Progenitor cell of endocrine pancreas (in vitro differentiated cells): ENCODE measurements around the gene CES5A. TPM values are rescaled to one million over a fixed set of nuclear protein-coding genes. Genes with fewer than 3 reads are reported as not detected.

Source experiments
- DNase-seq: peaks from one replicate; pipeline ENCODE4 v3.0.0; 2021; ENCODE audit warnings: low spot score; ENCODE audit not compliant: unreplicated experiment
- H3K27ac Mint-ChIP-seq: 2 replicates; pipeline ENCODE4 v1.8.0; 2021; ENCODE audit warnings: mild to moderate bottlenecking, moderate library complexity, mixed read lengths
- H3K27me3 Mint-ChIP-seq: 2 replicates; pipeline ENCODE4 v1.8.0; 2021; ENCODE audit warnings: mixed read lengths
- H3K36me3 Mint-ChIP-seq: 2 replicates; pipeline ENCODE4 v1.8.0; 2022; ENCODE audit warnings: mixed read lengths; ENCODE audit not compliant: insufficient read depth
- H3K4me1 Mint-ChIP-seq: 2 replicates; pipeline ENCODE4 v1.8.0; 2021; ENCODE audit warnings: low read depth, mixed read lengths
- H3K4me3 Mint-ChIP-seq: 2 replicates; pipeline ENCODE4 v1.8.0; 2021; ENCODE audit warnings: low read depth, mild to moderate bottlenecking, moderate library complexity, mixed read lengths
- H3K9me3 Mint-ChIP-seq: 2 replicates; pipeline ENCODE4 v1.8.0; 2021; ENCODE audit warnings: low read depth, mixed read lengths
- CTCF ChIP-seq: fragments of 200-600 bp; sonication (generic); IDR thresholded peaks from one replicate; pipeline ENCODE4 v1.5.0; 2021; ENCODE audit warnings: antibody characterized with exemption, mild to moderate bottlenecking; ENCODE audit not compliant: unreplicated experiment
- long read RNA-seq: library from polyadenylated mRNA; unstranded; transcript quantifications from one replicate; pipeline ENCODE4 v2.0.0, GENCODE V29; 2020
- total RNA-seq: library from RNA; stranded (reverse); gene quantifications from 2 replicates; pipeline ENCODE4 v1.2.1, GENCODE V29; 2021

CES5A gene, protein sequence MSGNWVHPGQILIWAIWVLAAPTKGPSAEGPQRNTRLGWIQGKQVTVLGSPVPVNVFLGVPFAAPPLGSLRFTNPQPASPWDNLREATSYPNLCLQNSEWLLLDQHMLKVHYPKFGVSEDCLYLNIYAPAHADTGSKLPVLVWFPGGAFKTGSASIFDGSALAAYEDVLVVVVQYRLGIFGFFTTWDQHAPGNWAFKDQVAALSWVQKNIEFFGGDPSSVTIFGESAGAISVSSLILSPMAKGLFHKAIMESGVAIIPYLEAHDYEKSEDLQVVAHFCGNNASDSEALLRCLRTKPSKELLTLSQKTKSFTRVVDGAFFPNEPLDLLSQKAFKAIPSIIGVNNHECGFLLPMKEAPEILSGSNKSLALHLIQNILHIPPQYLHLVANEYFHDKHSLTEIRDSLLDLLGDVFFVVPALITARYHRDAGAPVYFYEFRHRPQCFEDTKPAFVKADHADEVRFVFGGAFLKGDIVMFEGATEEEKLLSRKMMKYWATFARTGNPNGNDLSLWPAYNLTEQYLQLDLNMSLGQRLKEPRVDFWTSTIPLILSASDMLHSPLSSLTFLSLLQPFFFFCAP
- not detected in 2 replicates for total RNA-seq
- long read RNA-seq: 0 reads

DNA sequence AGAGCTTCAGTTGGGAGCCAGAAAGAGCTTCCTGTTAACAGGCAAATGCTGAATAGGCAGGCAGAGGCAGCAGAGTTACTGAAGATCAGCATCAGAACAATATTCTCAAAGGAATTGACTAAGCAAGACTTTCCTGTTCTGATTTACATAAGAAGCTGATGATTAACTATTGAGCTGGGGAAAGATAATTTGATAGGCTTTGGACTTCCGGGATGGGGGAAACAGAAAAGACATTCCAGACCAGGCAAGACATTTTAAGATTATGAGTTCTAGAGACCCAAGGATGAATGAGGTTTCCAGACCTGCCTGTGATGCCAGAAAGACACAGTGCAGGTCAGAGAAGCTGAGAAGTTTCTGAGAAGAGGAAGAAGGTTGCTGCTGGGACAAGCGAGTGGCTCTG, at the start of gene CES5A:
CES5A (minus strand) TSS at position 101 of the 400 bp plus-strand sequence. CDS start 152 bp downstream, outside the sequence.
- Mint-ChIP-seq H3K4me1 (peaks cover 4% of the 10 kb centered on the region), H3K9me3 (no peaks in the 10 kb centered on the region), H3K27me3 (peaks cover 9% of the 10 kb centered on the region)

GRCh38 chr16:55922662-55923061, 47.5 kb upstream of the CES5A start:
- no peak overlapping the region for H3K4me3 Mint-ChIP-seq
- TF ChIP-seq CTCF: no peak
- no peak for DNase-seq
- H3K9me3 Mint-ChIP-seq: peaks cover 3% of the 10 kb centered on the region
- H3K4me1 Mint-ChIP-seq: peaks cover 4% of the 10 kb centered on the region
- no peaks in the 10 kb centered on the region for H3K36me3 Mint-ChIP-seq
- H3K27me3 Mint-ChIP-seq: no peaks in the 10 kb centered on the region
- no peak overlapping the region for H3K27ac Mint-ChIP-seq

More for the DNA sequence above, at the start of gene CES5A:
- Mint-ChIP-seq H3K36me3 (no peaks in the 10 kb centered on the region), H3K4me3 (no peak within 1 kb of the TSS), H3K27ac (no peak within 1 kb of the TSS)
- no peak for TF ChIP-seq CTCF
- DNase-seq: no peak

- DNase-seq: no peak
- Mint-ChIP-seq H3K36me3 (no peaks in the 10 kb centered on the region), H3K4me3 (no peak overlapping the region), H3K27ac (no peak overlapping the region), H3K27me3 (peaks cover 8% of the 10 kb centered on the region), H3K9me3 (peaks cover 3% of the 10 kb centered on the region), H3K4me1 (peaks cover 8% of the 10 kb centered on the region)
- no peak for TF ChIP-seq CTCF
Measured at GRCh38 chr16:55917373-55918160, 42.4 kb upstream of the CES5A start.

- Mint-ChIP-seq H3K27ac (no peak overlapping the region), H3K9me3 (peaks cover 7% of the 10 kb centered on the region), H3K27me3 (peaks cover 21% of the 10 kb centered on the region), H3K36me3 (no peaks in the 10 kb centered on the region), H3K4me1 (peaks cover 6% of the 10 kb centered on the region), H3K4me3 (no peak overlapping the region)
- no peak for TF ChIP-seq CTCF
- DNase-seq: no peak
Measured at GRCh38 chr16:55915096-55915827, 40.1 kb upstream of the CES5A start.
